H9 (cell line): Measurements from ENCODE around the gene P4HB. TPM values are rescaled to one million over a fixed set of nuclear protein-coding genes. Genes with fewer than 3 reads are reported as not detected.

Experiments
- DNase-seq: peaks from one replicate; pipeline ENCODE4 v3.0.0-alpha.2; 2017
- H2AFZ ChIP-seq: one replicate; pipeline ENCODE4 v1.6.1; 2013; ENCODE audit warnings: mild to moderate bottlenecking, low read length, control low read depth, moderate library complexity
- H2AK5ac ChIP-seq: 2 replicates; pipeline ENCODE4 v1.6.1; 2013; ENCODE audit warnings: low read length, control low read depth, mixed read lengths; ENCODE audit not compliant: insufficient read length
- H2BK120ac ChIP-seq: one replicate; pipeline ENCODE4 v1.6.1; 2013; ENCODE audit warnings: low read depth, mild to moderate bottlenecking, low read length, control low read depth, inconsistent platforms; ENCODE audit not compliant: poor library complexity, severe bottlenecking
- H2BK12ac ChIP-seq: 2 replicates; pipeline ENCODE4 v1.6.1; 2013; ENCODE audit warnings: low read length, control low read depth, mixed read lengths, low read depth; ENCODE audit not compliant: insufficient read length
- H2BK15ac ChIP-seq: 2 replicates; pipeline ENCODE4 v1.6.1; 2013; ENCODE audit warnings: low read depth, low read length, control low read depth
- H2BK20ac ChIP-seq: one replicate; pipeline ENCODE4 v1.6.1; 2013; ENCODE audit warnings: low read depth, mild to moderate bottlenecking, low read length, control low read depth, inconsistent platforms; ENCODE audit not compliant: poor library complexity, severe bottlenecking
- H2BK5ac ChIP-seq: 2 replicates; pipeline ENCODE4 v1.6.1; 2013; ENCODE audit warnings: low read length, control low read depth, mixed read lengths; ENCODE audit not compliant: insufficient read length
- H3K14ac ChIP-seq: 2 replicates; pipeline ENCODE4 v1.6.1; 2013; ENCODE audit warnings: low read length, control low read depth; ENCODE audit not compliant: insufficient read depth
- H3K18ac ChIP-seq: 2 replicates; pipeline ENCODE4 v1.6.1; 2013; ENCODE audit warnings: low read depth, mild to moderate bottlenecking, mixed read lengths, low read length, control low read depth; ENCODE audit not compliant: insufficient read length
- H3K23ac ChIP-seq: 2 replicates; pipeline ENCODE4 v1.6.1; 2013; ENCODE audit warnings: low read length, control low read depth, mixed read lengths, low read depth; ENCODE audit not compliant: insufficient read length
- H3K23me2 ChIP-seq: 2 replicates; pipeline ENCODE4 v1.6.1; 2013; ENCODE audit warnings: low read depth, mild to moderate bottlenecking, mixed read lengths, low read length, control low read depth; ENCODE audit not compliant: insufficient read length, poor library complexity, severe bottlenecking
- H3K27ac ChIP-seq: 2 replicates; pipeline ENCODE4 v1.5.1; 2013; ENCODE audit warnings: low read length, control low read depth, mixed read lengths, low read depth; ENCODE audit not compliant: insufficient read length
- H3K27me3 ChIP-seq: 2 replicates; pipeline ENCODE4 v1.6.1; 2013; ENCODE audit warnings: low read length, control low read depth, inconsistent platforms; ENCODE audit not compliant: insufficient read depth
- H3K4ac ChIP-seq: 2 replicates; pipeline ENCODE4 v1.6.1; 2013; ENCODE audit warnings: low read depth, mild to moderate bottlenecking, control low read depth, inconsistent platforms, low read length, moderate library complexity
- H3K4me1 ChIP-seq: 2 replicates; pipeline ENCODE4 v1.6.1; 2013; ENCODE audit warnings: low read length, control low read depth, inconsistent platforms; ENCODE audit not compliant: insufficient read depth
- H3K4me2 ChIP-seq: 2 replicates; pipeline ENCODE4 v1.6.1; 2013; ENCODE audit warnings: low read length, control low read depth, mixed read lengths; ENCODE audit not compliant: insufficient read length, insufficient read depth
- H3K56ac ChIP-seq: 2 replicates; pipeline ENCODE4 v1.6.1; 2013; ENCODE audit warnings: low read depth, mild to moderate bottlenecking, mixed read lengths, low read length, control low read depth; ENCODE audit not compliant: insufficient read length
- H3K79me1 ChIP-seq: 2 replicates; pipeline ENCODE4 v1.6.1; 2013; ENCODE audit warnings: low read depth, mild to moderate bottlenecking, moderate library complexity, low read length, control low read depth, inconsistent platforms; ENCODE audit not compliant: insufficient read depth, poor library complexity, severe bottlenecking
- H3K79me2 ChIP-seq: 2 replicates; pipeline ENCODE4 v1.6.1; 2013; ENCODE audit warnings: low read length, control low read depth, inconsistent platforms; ENCODE audit not compliant: insufficient read depth
- H3K9ac ChIP-seq: 2 replicates; pipeline ENCODE4 v1.6.1; 2013; ENCODE audit warnings: low read length, control low read depth, mixed read lengths; ENCODE audit not compliant: insufficient read length; ENCODE audit errors: extremely low read depth
- H3K9me3 ChIP-seq: one replicate; pipeline ENCODE4 v1.6.1; 2013; ENCODE audit warnings: low read depth, low read length, inconsistent platforms; ENCODE audit not compliant: control insufficient read depth
- H3T11ph ChIP-seq: one replicate; pipeline ENCODE4 v1.6.1; 2013; ENCODE audit warnings: mild to moderate bottlenecking, low read length, control low read depth, inconsistent platforms
- H4K20me1 ChIP-seq: one replicate; pipeline ENCODE4 v1.6.1; 2013; ENCODE audit not compliant: control insufficient read depth, insufficient read length, insufficient read depth
- H4K5ac ChIP-seq: 2 replicates; pipeline ENCODE4 v1.6.1; 2013; ENCODE audit warnings: low read depth, mild to moderate bottlenecking, mixed read lengths, low read length, control low read depth; ENCODE audit not compliant: insufficient read length
- H4K8ac ChIP-seq: replicated peaks from 2 replicates; pipeline ENCODE4 v1.6.1; 2013; ENCODE audit warnings: low read length, control low read depth, mixed read lengths, low read depth; ENCODE audit not compliant: insufficient read length
- H4K91ac ChIP-seq: 2 replicates; pipeline ENCODE4 v1.6.1; 2013; ENCODE audit warnings: low read depth, mild to moderate bottlenecking, moderate library complexity, mixed read lengths, low read length, control low read depth; ENCODE audit not compliant: insufficient read length
- H3K27ac Mint-ChIP-seq, 3 experiments: 2 replicates in 2 of 3; 3 replicates in 1 of 3; pipeline ENCODE4 v1.8.0; 2020 to 2021; ENCODE audit warnings: mixed read lengths in 3 of 3, mild to moderate bottlenecking in 1 of 3, moderate library complexity in 1 of 3
- H3K27me3 Mint-ChIP-seq: 2 replicates; pipeline ENCODE4 v1.8.0; 2021; ENCODE audit warnings: low read depth, mild to moderate bottlenecking, moderate library complexity, mixed read lengths
- H3K36me3 Mint-ChIP-seq, 3 experiments: 2 replicates in 2 of 3; 3 replicates in 1 of 3; pipeline ENCODE4 v1.8.0; 2020 to 2021; ENCODE audit warnings: low read depth in 3 of 3, mixed read lengths in 3 of 3; ENCODE audit not compliant: insufficient read depth in 1 of 3
- H3K4me1 Mint-ChIP-seq, 2 experiments: 2 replicates each; pipeline ENCODE4 v1.8.0; 2020; ENCODE audit warnings: mixed read lengths in 2 of 2
- H3K4me3 Mint-ChIP-seq, 2 experiments: 2 replicates in 1 of 2; 3 replicates in 1 of 2; pipeline ENCODE4 v1.8.0; 2020 to 2021; ENCODE audit warnings: mild to moderate bottlenecking in 2 of 2, mixed read lengths in 2 of 2, moderate library complexity in 1 of 2
- H3K9me3 Mint-ChIP-seq, 2 experiments: 2 replicates in 1 of 2; 3 replicates in 1 of 2; pipeline ENCODE4 v1.8.0; 2020; ENCODE audit warnings: mild to moderate bottlenecking in 2 of 2, mixed read lengths in 2 of 2, moderate library complexity in 1 of 2
- CTCF ChIP-seq: fragments of 200-600 bp; sonication (generic); conservative IDR thresholded peaks from 3 replicates; pipeline ENCODE4 v1.8.0; 2021; ENCODE audit warnings: antibody characterized with exemption, mild to moderate bottlenecking
- WGBS: extraction: QIAGEN DNeasy Blood & Tissue Kit; methylation state at CpG from one replicate; pipeline ENCODE4 v1.1.7; 2013; ENCODE audit warnings: missing lambda C conversion rate, low lambda C conversion rate, mixed read lengths; ENCODE audit not compliant: insufficient read length; ENCODE audit errors: extremely low coverage; 5-methylcytosine and 5-hydroxymethylcytosine counted together
- total RNA-seq: library from RNA; stranded (reverse); gene quantifications from 2 replicates; pipeline ENCODE4 v1.2.1, GENCODE V29; 2021

P4HB gene
- total RNA-seq, 1 experiment from 2014 or later: 366 TPM

- Mint-ChIP-seq H3K9me3 (no peaks in the 10 kb centered on the region), H3K36me3 (peaks cover 29 to 70% (median 53%) of the 10 kb centered on the region in 3 experiments; a peak in 6 of 7 replicates), H3K4me1 (no peaks in the 10 kb centered on the region), H3K27ac (no peak overlapping the region), H3K27me3 (no peaks in the 10 kb centered on the region), H3K4me3 (no peak overlapping the region)
- Histone ChIP-seq H3K79me1 (no peaks in the 10 kb centered on the region), H3T11ph (no peak overlapping the region), H4K91ac (no peak overlapping the region), H3K4me1 (no peaks in the 10 kb centered on the region), H2BK15ac (no peak overlapping the region), H2BK120ac (no peak overlapping the region), H3K9me3 (no peaks in the 10 kb centered on the region), H2AFZ (no peak overlapping the region), H2BK20ac (no peak overlapping the region), H2BK5ac (no peak overlapping the region), H3K14ac (no peak overlapping the region), H3K79me2 (no peaks in the 10 kb centered on the region), H4K5ac (no peak overlapping the region), H3K9ac (no peak overlapping the region), H3K4ac (no peak overlapping the region), H4K8ac (no peak overlapping the region), H3K23ac (no peak overlapping the region), H4K20me1 (peaks cover 2% of the 10 kb centered on the region), H3K27ac (no peak overlapping the region), H3K27me3 (no peaks in the 10 kb centered on the region), H3K23me2 (no peaks in the 10 kb centered on the region), H3K56ac (no peak overlapping the region), H3K4me2 (no peak overlapping the region), H2AK5ac (no peak overlapping the region), H3K18ac (no peak overlapping the region), H2BK12ac (no peak overlapping the region)
- no peak for DNase-seq
- WGBS: no CpG with 5 or more reads among the region's 24 CpGs
- TF ChIP-seq CTCF: no peak
Measured at GRCh38 chr17:81846743-81847689, 13.3 kb downstream of the P4HB start.
